ENCODE data around the gene EZR.

Gene EZR

DNA sequence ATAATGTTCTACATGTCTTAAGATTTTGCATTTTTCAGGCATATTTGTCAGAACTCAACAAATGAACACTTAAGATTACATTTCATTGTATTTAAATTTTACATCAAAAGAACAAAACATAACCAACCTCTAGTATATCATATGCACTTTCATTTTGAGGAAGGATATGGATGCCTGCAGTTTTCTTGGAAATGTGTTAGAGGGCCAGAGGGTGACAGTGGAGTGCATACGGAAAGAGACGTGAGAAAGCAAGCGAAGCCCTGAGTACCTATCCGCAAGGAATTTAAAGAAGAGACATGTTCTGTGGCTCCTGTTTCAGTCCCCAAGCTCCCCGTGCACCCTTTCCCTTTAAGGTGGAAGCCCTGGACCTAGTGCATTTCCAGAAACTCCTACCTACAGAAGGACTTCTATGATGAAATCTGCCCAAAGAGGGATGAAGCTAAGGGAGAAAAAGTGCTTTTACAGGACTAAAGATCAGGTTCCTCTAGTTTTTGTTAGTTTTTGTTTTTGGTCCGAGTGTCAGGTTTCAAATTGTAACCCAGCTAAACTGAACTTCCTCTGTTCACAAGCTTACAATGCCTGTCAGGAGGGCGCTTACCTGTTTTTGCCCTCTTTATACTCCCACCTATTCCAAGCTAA is 38.8 kb downstream of the EZR start:
- TF ChIP-seq, protein P1, sequence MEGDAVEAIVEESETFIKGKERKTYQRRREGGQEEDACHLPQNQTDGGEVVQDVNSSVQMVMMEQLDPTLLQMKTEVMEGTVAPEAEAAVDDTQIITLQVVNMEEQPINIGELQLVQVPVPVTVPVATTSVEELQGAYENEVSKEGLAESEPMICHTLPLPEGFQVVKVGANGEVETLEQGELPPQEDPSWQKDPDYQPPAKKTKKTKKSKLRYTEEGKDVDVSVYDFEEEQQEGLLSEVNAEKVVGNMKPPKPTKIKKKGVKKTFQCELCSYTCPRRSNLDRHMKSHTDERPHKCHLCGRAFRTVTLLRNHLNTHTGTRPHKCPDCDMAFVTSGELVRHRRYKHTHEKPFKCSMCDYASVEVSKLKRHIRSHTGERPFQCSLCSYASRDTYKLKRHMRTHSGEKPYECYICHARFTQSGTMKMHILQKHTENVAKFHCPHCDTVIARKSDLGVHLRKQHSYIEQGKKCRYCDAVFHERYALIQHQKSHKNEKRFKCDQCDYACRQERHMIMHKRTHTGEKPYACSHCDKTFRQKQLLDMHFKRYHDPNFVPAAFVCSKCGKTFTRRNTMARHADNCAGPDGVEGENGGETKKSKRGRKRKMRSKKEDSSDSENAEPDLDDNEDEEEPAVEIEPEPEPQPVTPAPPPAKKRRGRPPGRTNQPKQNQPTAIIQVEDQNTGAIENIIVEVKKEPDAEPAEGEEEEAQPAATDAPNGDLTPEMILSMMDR (IDR thresholded peaks at IDR 0.05; ENCODE audit: low read depth, low read length), result no peak
- H3K4me3 ChIP-seq (ENCODE audit: low read depth, low read length), result no peak overlapping the region

DNA sequence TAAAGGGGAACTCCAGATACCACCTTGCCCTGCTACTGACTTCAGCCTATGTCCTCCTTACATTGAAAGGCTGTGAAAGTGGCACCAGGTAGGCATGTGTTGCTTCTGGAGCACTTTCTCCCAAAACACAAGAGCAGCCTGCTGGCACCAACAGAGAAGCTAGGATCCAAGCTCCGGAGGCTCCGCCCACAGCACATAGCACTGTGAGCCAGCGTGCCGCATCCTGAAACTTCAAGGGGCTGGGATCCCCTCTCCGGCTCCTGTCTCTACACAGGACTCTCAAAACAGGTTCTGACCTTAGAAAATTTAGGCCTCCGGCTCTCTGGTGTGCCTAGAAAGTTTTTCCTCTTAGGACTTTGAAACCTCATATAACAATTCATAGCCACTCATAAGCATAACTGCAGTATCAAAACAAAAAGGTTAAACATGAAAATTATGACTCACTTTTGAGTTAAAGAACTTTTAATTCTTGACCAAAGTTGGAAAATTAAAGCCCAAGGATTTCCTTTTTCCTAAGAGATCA is 41.1 kb downstream of the EZR start:
- TF ChIP-seq, protein P1 (IDR thresholded peaks at IDR 0.05; ENCODE audit: low read depth, low read length), result no peak
- no peak overlapping the region for H3K4me3 ChIP-seq (ENCODE audit: low read depth, low read length)

DNA sequence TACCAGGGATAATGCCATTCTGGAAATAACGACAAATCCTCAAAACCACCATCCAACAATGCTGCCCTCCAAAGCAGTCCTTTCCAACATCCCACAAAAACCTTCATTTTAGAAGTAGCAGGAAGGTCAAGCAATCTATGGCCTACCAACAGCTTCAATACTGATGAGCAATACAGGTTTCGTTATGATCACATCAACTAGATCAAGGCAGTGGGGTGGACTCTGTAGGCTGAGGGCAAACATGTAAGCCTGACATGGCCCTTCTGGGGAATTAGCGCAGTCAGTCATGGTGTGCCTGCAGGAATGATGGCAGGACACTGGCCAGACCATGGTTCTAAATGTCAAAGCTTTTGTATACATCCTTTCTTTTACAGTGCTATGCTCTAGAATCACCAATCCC is 41.7 kb downstream of the EZR start:
- no peak overlapping the region for H3K4me3 ChIP-seq (ENCODE audit: low read depth, low read length)
- TF ChIP-seq, protein P1 (IDR thresholded peaks at IDR 0.05; ENCODE audit: low read depth, low read length), result no peak

GRCh38 chr6:158776737-158777136 is 42.4 kb downstream of the EZR start:
- TF ChIP-seq, protein P1 (IDR thresholded peaks at IDR 0.05; ENCODE audit: low read depth, low read length), result no peak

GRCh38 chr6:158775832-158776231 is 43.3 kb downstream of the EZR start:
- TF ChIP-seq, protein P1 (IDR thresholded peaks at IDR 0.05; ENCODE audit: low read depth, low read length), result no peak
- no peak overlapping the region for H3K4me3 ChIP-seq (ENCODE audit: low read depth, low read length)

More at GRCh38 chr6:158776737-158777136, 42.4 kb downstream of the EZR start:
- no peak overlapping the region for H3K4me3 ChIP-seq (ENCODE audit: low read depth, low read length)

- TF ChIP-seq, protein P1 (IDR thresholded peaks at IDR 0.05; ENCODE audit: low read depth, low read length), result no peak
- no peak overlapping the region for H3K4me3 ChIP-seq (ENCODE audit: low read depth, low read length)
Measured at GRCh38 chr6:158774717-158775449, 44.3 kb downstream of the EZR start.

Data from WI38 (cell line).